Testis (tissue), 3 donors: Measurements from ENCODE around the gene ZNRF3. TPM values are rescaled to one million over a fixed set of nuclear protein-coding genes. Genes with fewer than 3 reads are reported as not detected.

Experiments used
- DNase-seq: peaks from one replicate; pipeline ENCODE4 v3.0.0-alpha.2; 2019
- H3K27ac ChIP-seq, 2 donors: fragments of 200-600 bp; sonication (generic); one replicate each; pipeline ENCODE4 v1.5.1; 2019
- H3K27me3 ChIP-seq: fragments of 200-600 bp; sonication (generic); one replicate; pipeline ENCODE4 v1.5.1; 2019
- H3K36me3 ChIP-seq: fragments of 200-600 bp; sonication (generic); one replicate; pipeline ENCODE4 v1.5.1; 2017; ENCODE audit warnings: low read depth; ENCODE audit errors: missing control alignments
- H3K4me1 ChIP-seq: fragments of 200-600 bp; sonication (generic); one replicate; pipeline ENCODE4 v1.5.1; 2019
- H3K4me3 ChIP-seq, 2 donors: fragments of 200-600 bp; sonication (generic); one replicate each; pipeline ENCODE4 v1.5.1; 2017 to 2019
- H3K9me3 ChIP-seq: fragments of 200-600 bp; sonication (generic); one replicate; pipeline ENCODE4 v1.5.1; 2017
- POLR2A ChIP-seq: fragments of 450-650 bp; IDR thresholded peaks from one replicate; pipeline ENCODE4 v1.6.1; 2017; ENCODE audit warnings: antibody characterized with exemption, mild to moderate bottlenecking, moderate library complexity
- WGBS, 2 donors: methylation state at CpG; one replicate each; pipeline ENCODE4 v1.1.5; 2018; 5-methylcytosine and 5-hydroxymethylcytosine counted together
- intact Hi-C: fragments of 100-400 bp; cut with DNase I; formaldehyde crosslinking; loops from one replicate; pipeline ENCODE4 v1.15.1; 2023; ENCODE audit warnings: low total_unique reads
- polyA plus RNA-seq: library from polyadenylated mRNA; stranded (reverse); fragments of 350-450 nt; fragmentation: Illumina TruSeq; extraction: RNeasy Lipid Tissue Mini Kit (QIAGEN cat#74804); gene quantifications from one replicate; pipeline ENCODE4 v1.2.3, GENCODE V29; 2014; ENCODE audit warnings: low read depth, low replicate concordance; ENCODE audit not compliant: insufficient read depth
- small RNA-seq, 2 donors: library from RNA; depleted of rRNA; stranded (forward); fragments of <200 nt; gene quantifications; one replicate each; pipeline ENCODE3, GENCODE V24; 2016
- total RNA-seq, 2 donors: library from RNA; depleted of rRNA; stranded (reverse); fragments of >200 nt; gene quantifications; one replicate each; pipeline ENCODE4 v1.2.3, GENCODE V29; 2016
- TF ChIP-seq, protein P1 (sequence below), 3 experiments: fragments of 450-650 bp in 2 of 3; fragments of 200-600 bp in 1 of 3; sonication (generic) in 1 of 3; IDR thresholded peaks; one replicate each; pipeline ENCODE4 v1.5.1; 2016 to 2019; ENCODE audit warnings: antibody characterized with exemption in 3 of 3, mild to moderate bottlenecking in 2 of 3, moderate library complexity in 1 of 3

ZNRF3 gene
- total and polyA plus RNA-seq, 3 donors from 2014 or later = 13.9 to 44.5 (median 32.2) TPM

DNA sequence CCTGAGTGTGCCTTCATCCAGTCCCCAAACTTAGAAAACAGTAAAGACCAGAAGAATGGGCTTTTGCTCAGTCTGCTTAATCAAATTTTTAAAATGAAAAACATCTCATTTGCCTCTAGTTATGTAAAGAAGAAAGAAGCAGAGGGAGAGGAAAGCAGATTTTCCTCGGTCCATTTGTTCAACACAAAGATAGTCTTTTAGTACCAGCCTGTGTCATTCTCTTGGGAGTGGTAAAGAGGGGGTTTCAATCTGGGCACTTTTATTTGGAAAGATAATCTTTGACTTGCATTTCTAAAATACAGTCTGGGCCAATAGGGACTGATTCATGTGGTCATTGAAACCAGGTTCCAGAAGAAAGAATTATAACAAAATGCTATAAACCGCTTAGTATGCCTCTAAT, 218.9 kb downstream of the ZNRF3 start:
- Histone ChIP-seq H3K27me3 (no peaks in the 10 kb centered on the region), H3K4me1 (no peaks in the 10 kb centered on the region), H3K36me3 (no peaks in the 10 kb centered on the region), H3K9me3 (no peaks in the 10 kb centered on the region), H3K27ac (no peak overlapping the region), H3K4me3 (no peak overlapping the region)
- TF ChIP-seq POLR2A = no peak
- TF ChIP-seq, protein P1, sequence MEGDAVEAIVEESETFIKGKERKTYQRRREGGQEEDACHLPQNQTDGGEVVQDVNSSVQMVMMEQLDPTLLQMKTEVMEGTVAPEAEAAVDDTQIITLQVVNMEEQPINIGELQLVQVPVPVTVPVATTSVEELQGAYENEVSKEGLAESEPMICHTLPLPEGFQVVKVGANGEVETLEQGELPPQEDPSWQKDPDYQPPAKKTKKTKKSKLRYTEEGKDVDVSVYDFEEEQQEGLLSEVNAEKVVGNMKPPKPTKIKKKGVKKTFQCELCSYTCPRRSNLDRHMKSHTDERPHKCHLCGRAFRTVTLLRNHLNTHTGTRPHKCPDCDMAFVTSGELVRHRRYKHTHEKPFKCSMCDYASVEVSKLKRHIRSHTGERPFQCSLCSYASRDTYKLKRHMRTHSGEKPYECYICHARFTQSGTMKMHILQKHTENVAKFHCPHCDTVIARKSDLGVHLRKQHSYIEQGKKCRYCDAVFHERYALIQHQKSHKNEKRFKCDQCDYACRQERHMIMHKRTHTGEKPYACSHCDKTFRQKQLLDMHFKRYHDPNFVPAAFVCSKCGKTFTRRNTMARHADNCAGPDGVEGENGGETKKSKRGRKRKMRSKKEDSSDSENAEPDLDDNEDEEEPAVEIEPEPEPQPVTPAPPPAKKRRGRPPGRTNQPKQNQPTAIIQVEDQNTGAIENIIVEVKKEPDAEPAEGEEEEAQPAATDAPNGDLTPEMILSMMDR (IDR thresholded peaks at IDR 0.05) = no peak
- intact Hi-C loops = no loop called here
- 94 to 95% methylated on average over 2 of the region's 2 CpGs for WGBS, 2 donors
- DNase-seq = no peak

DNA sequence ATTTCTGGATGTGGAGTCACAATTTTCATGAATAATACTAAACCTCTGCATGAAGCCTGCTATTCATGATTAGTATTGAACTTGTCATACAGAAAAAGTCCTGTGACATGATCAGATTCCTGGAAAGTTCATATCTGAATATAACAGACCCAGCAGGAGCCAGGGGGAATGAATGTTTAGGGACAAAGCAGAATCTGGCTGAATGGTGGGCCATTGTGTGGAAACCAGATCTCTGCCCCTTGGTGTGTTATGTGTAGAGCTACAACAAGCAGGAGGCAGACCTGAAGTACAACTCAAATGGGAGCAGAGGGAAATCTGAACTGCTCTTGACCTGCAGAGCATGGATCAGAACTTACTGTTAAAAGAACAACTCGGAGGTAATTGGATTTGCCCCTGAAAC, 219.7 kb downstream of the ZNRF3 start:
- no peak for DNase-seq
- H3K36me3 ChIP-seq = no peaks in the 10 kb centered on the region
- no peaks in the 10 kb centered on the region for H3K4me1 ChIP-seq
- H3K27me3 ChIP-seq = no peaks in the 10 kb centered on the region
- H3K9me3 ChIP-seq = no peaks in the 10 kb centered on the region
- intact Hi-C loops = no loop called here
- TF ChIP-seq, protein P1 (IDR thresholded peaks at IDR 0.05) = no peak
- 62 to 71% methylated on average over 1 of the region's 1 CpG for WGBS, 2 donors
- H3K4me3 ChIP-seq = no peak overlapping the region
- H3K27ac ChIP-seq = no peak overlapping the region

DNA sequence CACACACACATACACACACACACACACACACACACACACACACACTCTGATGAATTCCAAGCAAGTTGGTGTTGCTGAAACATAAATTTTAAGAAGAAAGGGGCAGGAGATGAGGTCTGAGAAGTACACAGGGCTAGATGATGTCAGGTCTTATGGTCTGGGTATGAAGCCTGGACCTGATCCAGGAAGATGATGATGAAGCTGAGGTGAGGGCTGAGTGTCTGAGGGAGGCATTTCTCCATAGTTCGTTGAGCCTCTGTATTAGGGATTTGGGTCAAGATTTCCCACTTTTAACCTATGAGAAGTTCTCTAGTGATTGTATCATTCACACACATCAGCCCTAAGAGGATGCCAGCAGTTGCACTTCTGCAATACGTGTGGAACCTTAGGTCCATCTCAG, 222.1 kb downstream of the ZNRF3 start:
- DNase-seq = no peak
- Histone ChIP-seq H3K4me3 (no peak overlapping the region), H3K27me3 (no peaks in the 10 kb centered on the region), H3K9me3 (no peaks in the 10 kb centered on the region), H3K36me3 (no peaks in the 10 kb centered on the region), H3K27ac (no peak overlapping the region), H3K4me1 (peaks cover 6% of the 10 kb centered on the region)
- no peak for TF ChIP-seq POLR2A
- TF ChIP-seq, protein P1 (IDR thresholded peaks at IDR 0.05) = no peak
- intact Hi-C loops = no loop called here
- 65 to 73% methylated on average over 2 of the region's 2 CpGs for WGBS, 2 donors

DNA sequence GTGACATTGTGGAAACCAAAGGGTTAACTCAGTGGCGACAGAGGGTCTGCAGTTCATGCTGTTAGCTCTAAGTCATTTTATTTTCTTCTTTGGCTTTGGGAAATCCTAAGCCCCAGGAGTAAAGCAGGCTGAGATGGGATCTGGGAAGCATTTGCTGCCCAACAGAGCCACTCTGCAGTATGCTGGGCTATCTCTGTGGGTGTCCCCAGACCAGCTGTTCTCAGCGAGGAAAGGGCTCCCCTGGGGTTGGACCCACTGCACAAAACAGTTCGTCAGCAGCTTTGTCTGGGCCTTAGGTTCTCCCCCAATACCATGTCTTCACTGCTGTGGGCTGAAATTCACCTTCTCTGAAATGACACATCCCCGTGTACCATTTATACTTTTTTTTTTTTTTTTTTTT, 223.5 kb downstream of the ZNRF3 start:
- peaks cover 6% of the 10 kb centered on the region for H3K4me1 ChIP-seq
- H3K27ac ChIP-seq = no peak overlapping the region
- intact Hi-C loops = no loop called here
- H3K4me3 ChIP-seq = no peak overlapping the region
- no peaks in the 10 kb centered on the region for H3K27me3 ChIP-seq
- H3K9me3 ChIP-seq = no peaks in the 10 kb centered on the region
- no peaks in the 10 kb centered on the region for H3K36me3 ChIP-seq
- DNase-seq = no peak
- no peak for TF ChIP-seq POLR2A
- TF ChIP-seq, protein P1 (IDR thresholded peaks at IDR 0.05) = no peak
- 55 to 57% methylated on average over 4 of the region's 4 CpGs for WGBS, 2 donors

Small RNA genes within 50 kb of the gene (small RNA-seq; reads per million reads assigned to genes)
- gene Z93930.1 = 0 to 0.18 reads per million in 2 donors

Other genes with a start within 250 kb of the ZNRF3 start
- 100 to 1,000 TPM in 1 of 2 donors, 10 to 100 TPM in 1; 75.5 to 121 TPM for gene TTC28, start 203.7 kb upstream of the ZNRF3 start, total RNA-seq
- gene TTC28, start 203.7 kb upstream of the ZNRF3 start, polyA plus RNA-seq = 29.4 TPM
- gene CHEK2, start 141.8 kb upstream of the ZNRF3 start, total RNA-seq = 10 to 100 TPM; 21.3 to 28.1 TPM
- 13.5 TPM for gene CHEK2, start 141.8 kb upstream of the ZNRF3 start, polyA plus RNA-seq
- gene HSCB, start 141.5 kb upstream of the ZNRF3 start, total RNA-seq = 10 to 100 TPM; 16.4 to 19.5 TPM
- gene HSCB, start 141.5 kb upstream of the ZNRF3 start, polyA plus RNA-seq = 10.2 TPM
- 10 to 100 TPM; 68.6 to 76.1 TPM for gene CCDC117, start 110.9 kb upstream of the ZNRF3 start, total RNA-seq
- gene CCDC117, start 110.9 kb upstream of the ZNRF3 start, polyA plus RNA-seq = 83.0 TPM
- 10 to 100 TPM; 48.2 to 63.3 TPM for gene XBP1, start 83.0 kb upstream of the ZNRF3 start, total RNA-seq
- gene XBP1, start 83.0 kb upstream of the ZNRF3 start, polyA plus RNA-seq = 52.5 TPM
- 10 to 100 TPM in 1 of 2 donors, 1 to 10 TPM in 1; 1.8 to 10.9 TPM for gene C22orf31, start 178.3 kb downstream of the ZNRF3 start, total RNA-seq
- gene C22orf31, start 178.3 kb downstream of the ZNRF3 start, polyA plus RNA-seq = 4.5 TPM
- gene KREMEN1, start 189.5 kb downstream of the ZNRF3 start, total RNA-seq = 10 to 100 TPM; 54.5 to 54.9 TPM
- gene KREMEN1, start 189.5 kb downstream of the ZNRF3 start, polyA plus RNA-seq = 42.5 TPM